HG02885 (cell line): ENCODE data around the gene LPO.
A peak's percentile ranks its signal among the peaks of the same experiment; 100 is the strongest.

Experiments
- ATAC-seq: cut with Tn5 transposase; IDR thresholded peaks from one replicate; pipeline ENCODE4 v1.9.1; 2021; ENCODE audit warnings: mild to moderate bottlenecking; ENCODE audit not compliant: unreplicated experiment, poor library complexity

LPO gene

GRCh38 chr17:58302171-58302918 lies 64.0 kb downstream of the LPO start:
- no peak for ATAC-seq

DNA sequence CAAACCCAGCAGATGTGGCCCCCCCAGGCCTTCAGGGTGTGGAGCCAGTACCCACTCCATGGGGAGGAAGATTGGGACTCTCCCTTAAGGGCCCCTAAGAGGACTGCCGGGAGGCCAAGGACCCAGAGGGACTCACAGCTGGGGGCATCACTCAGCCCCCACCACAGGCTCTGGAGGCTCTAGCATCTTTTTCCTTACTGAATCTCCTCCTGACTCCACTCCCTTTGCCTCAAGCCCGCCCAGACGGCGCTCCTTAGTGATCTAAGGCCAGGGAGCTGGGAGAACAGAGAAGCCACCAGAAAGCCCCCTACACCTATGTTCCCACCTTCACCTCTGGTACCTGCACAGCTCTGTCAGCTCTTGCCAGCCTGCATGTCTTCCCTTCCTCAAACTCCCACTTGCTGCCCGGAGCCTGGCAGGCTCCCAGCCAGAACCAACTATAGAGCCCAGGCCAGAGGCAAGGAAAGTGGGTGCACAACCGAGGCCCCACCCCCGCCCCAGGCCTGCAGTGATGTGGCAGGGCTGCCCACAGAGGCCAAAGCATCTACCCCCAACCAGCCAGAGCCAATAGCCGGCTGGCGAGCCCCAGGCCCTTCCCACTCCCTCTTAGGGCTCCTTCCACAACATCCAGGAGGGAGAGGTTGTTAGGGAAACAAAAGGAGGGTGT lies 64.7 kb downstream of the LPO start:
- ATAC-seq: no peak

GRCh38 chr17:58303971-58304749 lies 65.8 kb downstream of the LPO start:
- peak; percentile 60 for ATAC-seq

DNA sequence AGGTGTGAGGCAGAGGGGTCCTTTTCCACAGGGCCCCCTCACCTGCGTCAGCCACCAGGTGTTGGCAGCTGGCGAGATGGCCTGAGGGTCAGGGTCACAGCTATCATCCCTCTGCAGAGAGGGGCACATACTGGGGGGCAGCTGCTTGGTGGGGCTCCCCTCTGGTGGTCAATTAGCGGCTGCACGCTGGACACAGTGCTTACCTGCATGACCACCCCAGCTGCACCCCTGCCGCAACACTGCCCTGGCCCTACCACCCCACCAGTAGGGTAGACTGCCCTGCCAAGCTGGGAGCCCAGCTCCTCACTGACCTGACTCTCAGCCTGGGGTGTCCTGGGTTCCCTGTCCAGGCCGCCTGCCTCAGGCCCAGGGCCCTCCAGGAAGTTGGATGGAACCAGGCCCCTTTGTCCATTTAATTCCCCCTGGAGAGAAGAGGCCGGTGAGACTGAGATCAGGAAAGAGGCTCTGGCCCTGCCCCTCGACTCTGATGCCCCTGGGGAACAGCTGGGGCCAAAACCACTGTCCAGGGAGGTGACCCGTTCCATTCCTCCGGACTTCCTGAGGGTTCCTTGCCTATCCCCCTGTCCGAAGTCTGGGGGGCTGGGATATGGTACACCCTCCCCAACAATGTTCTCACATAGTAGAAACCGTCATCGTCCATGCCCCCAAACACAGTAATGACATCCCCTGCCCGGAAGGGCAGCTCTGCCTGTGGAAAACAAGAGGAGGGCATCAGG lies 66.5 kb downstream of the LPO start:
- no peak for ATAC-seq

- ATAC-seq: no peak
Measured at GRCh38 chr17:58305626-58306025, 67.2 kb downstream of the LPO start.

DNA sequence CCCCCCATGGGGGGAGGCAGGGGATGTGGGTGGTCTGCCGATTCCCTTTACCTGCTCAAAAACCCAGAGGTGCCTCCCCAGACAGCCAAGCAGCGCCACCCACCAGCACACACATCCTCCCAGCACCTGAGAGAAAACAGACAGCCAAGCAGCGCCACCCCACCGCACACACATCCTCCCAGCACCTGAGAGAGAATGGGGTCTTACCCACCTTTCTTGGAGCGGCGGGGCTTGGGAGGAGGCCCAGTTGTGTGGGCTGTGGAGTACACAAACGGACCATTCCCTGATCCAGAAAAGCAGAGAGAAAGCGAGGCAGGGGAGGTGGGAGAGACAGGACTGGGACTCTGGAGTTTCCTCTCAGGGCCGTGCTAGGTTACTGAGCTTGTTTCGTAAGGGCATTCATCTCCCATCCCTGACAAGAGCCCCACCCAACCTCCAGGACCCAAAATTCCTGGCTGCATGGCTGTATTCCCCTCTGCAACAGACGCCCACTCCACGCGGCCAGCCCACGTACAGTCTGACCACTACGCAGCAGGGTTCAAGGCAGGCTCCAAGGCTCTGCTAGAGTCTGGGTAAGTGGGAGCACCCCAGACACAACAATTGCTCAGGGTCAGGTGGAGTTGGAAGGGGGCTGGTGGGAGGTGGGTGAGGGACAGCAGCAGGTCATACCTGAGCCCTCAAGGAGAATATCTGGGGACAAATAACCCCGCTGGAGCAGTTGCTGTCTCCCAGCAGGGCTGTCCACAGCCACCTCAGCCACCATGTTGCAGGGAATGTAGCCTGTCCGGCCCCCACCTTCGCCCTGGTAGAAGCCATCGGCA lies 68.0 kb downstream of the LPO start:
- no peak for ATAC-seq

DNA sequence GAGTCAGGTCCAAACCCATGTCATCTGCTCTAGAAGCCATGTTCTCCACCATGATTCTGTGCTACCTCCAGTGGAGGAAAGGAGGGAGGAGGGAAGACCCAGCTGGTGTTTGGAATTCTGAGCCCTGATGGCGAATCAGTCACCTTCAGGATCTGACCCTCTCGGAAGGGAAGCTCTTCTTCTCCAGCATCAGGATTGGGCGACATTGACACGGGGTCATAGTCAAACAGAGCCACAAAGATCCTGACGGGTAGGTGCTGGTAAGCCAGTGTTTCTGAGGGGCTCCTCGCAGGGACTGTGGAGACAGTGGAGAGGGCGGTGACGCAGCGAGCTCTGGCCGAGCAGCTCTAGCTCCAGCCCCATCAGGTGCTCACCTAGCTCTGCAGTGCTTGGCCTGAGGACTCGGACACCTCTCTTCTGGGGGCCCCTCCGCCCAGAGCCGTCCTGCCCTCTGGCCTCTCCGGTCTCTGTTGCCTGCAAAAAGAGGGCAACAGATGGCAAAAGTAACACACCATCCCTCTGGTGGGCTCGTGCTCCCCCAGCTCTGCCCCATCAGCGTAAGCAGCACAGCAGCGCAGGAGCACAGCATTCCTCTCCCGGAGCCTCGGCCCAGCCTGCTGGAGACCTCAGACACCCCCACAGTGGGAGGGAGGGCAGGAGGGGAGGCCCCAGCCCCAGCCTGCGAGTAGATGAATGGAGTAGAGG lies 69.2 kb downstream of the LPO start:
- no peak for ATAC-seq

DNA sequence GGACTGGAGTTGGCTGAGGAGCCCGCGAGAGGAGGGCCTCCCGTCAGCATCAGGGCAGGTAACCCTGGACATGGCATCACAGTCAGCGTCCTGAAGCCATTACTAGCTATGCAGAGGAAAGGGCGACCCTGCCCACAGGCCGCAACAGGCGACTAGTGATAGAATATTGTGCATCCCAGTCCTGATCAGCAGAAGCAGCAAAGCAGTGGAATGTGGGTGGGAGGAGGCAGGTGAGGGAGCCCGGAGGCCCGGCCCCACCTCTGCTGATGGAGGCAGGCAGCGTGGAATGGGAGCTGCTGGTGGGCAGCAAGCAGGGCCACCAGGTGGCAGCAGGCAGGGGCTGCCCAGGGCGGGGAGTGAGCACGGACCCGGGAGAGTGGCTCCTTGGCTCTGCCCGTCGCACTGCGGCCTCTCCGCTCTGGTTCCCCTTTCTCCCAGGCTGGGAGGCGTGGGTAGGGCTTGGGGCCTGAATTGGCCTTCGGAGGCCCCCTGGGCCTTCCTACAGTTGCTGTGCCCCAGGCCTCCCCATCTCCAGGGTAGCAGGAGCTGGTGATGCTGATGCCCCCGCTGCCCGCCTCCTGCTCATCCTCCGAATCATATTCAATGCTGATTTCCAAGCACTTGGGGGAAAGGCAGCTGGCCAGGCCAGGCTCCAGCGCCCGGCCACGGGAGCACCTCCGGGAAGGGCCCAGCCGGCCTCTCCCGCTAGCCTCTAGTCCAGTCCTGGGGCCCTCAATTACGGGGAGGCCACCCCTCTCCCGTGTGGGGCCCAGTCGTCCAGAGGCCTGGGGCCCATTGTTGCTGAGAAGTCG lies 70.0 kb downstream of the LPO start:
- ATAC-seq: no peak

DNA sequence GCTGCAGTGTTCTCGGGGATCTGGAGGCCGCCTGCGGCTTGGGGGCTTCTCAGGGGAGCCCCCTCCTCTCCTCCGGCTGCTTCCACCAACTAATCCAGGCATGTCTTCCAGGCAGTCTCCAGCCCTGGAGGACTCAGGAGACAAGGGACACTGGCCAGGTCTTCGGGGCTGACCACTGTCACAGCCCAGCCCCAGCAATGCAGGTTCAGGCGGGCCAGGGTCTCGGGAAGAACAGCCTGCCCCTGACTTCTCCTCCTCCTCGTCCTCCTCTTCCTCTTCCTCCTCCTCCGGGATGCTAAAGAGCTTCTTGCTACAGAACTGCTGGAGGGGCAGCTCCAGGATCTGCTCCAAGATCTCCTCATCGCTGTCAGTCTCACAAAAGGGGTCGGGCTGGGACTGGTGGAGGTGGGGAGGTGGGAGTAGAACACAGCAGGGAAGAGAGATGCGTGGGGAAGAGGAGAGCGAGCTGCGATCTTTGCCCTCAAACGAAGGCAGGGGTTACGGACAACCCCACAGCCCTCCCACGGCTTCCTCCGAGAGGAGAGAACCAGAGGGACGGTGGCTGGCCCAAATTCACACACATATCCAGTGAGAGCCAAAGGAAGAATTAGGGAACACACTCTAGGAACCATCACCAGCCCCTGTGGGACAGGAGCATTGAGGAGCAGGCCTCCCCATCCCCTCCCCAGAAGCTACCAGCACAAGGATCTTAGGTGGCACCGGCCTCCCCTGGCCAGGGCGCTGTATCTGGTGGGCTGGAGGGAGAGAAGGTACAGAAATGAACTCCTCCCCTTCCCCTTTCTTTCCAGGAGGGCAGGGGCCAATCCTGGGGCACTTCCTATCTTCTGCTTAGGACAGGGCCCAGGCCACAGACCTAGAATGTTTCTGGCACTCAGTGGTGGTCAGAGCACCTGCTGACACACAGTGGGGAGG lies 70.9 kb downstream of the LPO start:
- no peak for ATAC-seq

GRCh38 chr17:58309918-58310259 lies 71.5 kb downstream of the LPO start:
- ATAC-seq: no peak

DNA sequence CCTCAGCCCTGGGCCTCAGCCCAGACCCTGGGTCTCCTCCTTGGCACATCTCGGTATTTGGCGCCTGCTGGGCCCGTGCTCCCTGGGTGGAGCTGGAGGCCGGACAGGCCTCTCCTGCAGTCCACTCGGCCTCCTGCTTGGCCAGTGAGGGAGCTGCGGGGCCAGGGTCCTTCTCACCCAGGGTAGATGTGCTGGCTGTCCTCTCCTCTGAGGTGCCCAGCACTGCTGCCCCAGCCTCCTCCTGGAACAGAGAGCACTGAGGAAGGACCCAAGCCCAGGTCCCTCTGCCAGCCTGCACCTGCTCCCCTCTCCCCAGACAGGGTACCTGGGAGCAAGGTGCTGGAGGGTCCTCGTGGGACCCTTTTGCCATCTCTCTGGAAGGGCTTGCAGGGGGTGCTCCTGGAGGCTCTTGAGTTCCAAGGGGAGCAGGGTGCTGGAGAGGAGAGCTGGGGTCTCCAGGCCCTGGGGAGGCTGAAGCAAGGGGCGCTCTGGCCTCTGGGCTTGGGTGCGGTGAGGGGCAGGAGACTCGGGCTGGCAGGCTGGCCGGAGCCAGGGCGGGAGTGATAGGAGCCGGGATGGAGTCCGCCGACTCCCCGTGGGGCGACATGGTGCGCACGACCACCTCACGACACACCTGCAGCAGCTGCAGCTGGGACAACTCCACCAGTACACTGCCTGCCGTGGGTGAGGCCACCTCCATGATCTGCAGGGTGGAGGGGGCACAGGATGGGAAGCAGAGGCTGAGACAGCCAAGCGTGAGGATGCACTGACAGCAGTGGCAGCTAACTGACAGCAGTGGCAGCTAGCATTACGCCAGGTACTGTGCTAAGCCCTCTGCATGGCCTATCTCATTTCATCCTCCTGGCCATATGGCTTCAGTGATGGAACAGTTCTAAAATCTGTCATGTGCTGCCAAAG lies 72.4 kb downstream of the LPO start:
- ATAC-seq: no peak

DNA sequence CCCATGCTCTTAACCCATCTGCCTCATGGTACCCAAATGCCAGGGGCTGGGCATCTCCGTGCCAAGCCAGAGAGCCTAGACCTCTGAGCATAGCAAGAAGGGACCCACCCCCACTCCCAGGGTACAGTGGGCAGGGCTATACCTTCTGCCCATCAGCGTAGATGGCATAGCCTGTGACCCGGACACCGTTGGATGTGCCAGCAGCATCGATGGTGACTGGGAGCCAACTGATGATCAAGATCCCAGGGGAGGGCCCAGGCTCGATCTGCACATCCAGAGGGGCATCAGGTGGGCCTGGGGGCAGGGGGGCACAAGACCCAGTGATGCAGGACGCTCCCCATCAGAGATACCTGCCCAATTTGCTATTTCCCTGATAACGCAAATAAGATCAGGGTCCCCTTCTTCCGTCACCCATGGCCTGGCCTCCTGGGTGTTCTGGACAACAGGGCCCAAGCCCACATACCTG lies 73.1 kb downstream of the LPO start:
- no peak for ATAC-seq

GRCh38 chr17:58312021-58312630 lies 73.7 kb downstream of the LPO start:
- ATAC-seq: no peak

GRCh38 chr17:58312829-58313228 lies 74.4 kb downstream of the LPO start:
- no peak for ATAC-seq

DNA sequence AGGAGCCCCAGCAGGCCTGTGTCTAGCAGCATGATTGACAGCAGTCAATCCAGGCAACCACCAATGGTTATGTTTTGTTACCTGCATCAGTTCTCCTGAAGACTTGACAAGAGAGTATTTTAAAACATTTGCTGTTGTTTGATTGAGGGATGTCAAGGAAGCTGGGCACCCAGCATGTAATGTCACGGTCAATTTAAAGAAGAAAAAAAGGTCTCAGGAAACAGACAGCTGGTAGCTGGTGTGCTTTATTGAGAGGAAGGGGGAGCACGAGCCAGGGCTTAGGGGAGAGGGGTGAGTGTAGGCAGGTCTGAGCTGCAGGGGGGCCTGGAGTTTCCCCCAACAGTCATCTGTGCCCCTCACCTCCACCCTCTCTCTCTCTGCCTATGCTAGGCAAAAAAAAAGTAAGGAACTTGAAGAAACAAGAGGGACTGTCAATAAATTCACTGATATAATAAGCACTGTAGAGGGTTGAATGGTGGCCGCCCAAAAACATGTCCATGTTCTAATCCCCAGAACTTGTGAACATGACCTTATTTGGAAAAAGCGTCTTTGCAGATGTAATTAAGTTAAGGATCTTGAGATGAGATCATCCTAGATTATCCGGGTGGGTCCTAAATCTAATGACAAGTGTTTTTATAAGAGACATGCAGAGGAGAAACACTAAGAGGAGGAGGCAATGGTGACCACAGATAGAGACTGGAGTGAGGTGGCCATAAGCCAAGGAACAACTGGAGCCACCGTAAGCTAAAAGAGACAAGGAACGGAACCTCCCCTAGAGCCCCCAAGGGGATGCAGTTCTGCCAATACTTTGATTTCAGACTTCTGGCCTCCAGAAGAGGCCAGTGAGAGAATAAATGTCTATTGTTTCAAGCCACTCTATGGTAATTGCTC lies 75.7 kb downstream of the LPO start:
- ATAC-seq: no peak
